ENCODE data around the gene JSRP1.

The JSRP1 gene, protein sequence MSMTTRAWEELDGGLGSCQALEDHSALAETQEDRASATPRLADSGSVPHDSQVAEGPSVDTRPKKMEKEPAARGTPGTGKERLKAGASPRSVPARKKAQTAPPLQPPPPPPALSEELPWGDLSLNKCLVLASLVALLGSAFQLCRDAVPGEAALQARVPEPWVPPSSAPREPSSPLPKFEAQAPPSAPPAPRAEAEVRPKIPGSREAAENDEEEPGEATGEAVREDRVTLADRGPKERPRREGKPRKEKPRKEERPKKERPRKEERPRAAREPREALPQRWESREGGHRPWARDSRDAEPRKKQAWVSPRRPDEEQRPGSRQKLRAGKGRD

DNA sequence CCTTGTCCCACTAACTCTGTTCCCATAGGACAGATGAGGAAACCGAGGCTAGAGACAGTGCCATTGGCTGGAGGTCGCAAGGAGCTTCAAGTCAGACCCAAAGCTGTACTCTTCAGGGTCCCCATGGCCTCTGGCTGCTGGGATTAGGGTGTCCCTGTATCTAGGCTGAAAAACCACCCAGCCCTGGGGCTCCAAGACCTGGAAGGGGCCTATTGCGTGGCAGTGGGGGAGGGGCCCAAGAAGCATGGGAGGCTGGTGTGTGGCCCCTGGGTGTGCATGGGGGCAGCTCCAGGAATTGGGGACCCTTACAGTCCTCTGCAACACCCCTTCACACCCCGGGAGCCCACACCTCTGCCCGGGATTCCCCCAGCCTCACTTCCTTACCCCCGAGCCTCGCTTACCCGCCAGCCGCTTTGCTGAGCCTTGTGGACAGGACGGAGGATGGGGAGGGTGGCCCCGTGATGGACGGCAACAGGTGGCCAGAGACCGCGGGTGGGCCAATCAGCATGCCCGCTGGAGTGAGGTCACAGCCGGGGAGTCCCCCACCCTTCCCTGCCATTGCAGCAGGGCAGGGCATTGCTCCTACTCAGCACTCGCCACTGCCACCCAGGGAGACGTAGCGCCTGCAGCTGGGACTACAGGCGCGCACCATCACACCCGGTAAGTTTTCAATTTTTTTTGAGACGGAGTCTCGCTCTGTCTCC is at the start of gene JSRP1:
Gene JSRP1, minus strand, starts transcription at position 436 of the 704 bp plus-strand sequence. CDS start 1,103 bp downstream, outside the sequence.
- DNase-seq (ENCODE audit: low spot score): no peak

DNA sequence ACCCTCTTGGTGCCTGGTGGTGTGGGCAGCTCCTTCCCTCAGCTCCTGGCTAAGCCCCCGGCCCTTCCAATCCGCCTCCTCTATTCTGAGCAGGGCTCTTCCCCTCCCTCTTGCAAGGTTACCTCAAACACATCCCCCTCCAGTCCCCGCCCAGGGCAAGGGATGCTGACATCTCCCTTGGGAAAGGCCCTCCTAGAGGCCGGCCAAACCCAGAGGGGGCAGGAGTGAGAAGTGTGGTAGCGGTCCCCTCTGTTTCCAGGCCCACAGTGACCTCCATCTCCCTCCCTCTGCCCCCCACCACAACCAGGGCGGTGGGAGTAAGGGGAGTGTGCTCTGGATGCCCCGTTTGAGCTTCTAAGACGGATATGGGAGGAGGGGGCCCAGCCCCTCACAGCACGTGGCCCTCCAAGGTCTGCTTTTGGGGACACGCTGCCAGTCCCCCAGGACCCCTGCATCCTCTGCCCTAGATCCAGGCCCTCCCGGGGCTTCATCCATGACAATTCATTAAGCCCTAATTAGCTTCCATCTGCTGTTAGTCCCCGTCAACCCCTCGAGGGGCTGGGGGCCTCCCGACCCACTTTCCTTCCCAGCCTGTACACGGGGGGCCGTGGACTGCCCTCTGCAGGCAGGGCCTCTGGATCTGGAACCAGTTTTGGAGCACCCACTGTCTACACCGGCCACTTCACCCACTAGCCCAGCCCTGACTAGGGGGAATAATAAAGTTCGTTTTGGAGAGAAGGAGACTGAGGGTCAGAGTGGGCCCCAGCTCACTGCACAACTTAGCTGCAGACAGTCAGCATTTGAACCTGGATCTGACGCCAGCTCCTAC is 49.4 kb upstream of the JSRP1 start:
- no peak for DNase-seq (ENCODE audit: low spot score)

DNA sequence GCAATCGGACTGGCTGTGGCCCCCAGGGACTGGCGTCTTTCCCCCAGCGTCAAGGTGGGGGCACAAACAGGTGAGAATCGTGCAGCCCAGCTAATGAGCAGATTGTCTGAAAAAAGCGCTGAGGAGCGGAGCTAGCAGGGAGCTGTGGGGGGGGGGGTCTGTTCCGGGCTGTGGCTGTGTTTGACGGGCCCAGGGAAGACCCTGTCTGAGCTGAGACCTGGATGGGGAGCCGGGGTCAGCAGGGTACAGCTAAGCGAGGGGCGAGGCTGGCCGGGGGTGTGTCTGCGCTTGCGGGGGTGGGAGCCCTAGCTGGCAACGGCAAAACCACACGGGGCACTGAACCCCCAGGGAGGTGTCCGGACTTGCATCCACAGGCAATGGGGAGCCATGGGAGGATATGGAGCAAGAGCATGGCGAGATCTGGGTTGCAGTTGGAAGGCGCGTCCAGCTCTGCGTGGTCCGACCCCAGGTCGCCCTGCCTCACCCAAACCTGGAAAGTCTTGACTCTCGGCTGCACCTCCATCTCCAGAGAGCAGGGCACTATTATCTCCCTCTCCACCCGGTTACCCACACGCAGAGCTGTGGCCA is 47.1 kb upstream of the JSRP1 start:
- no peak for DNase-seq (ENCODE audit: low spot score)

DNA sequence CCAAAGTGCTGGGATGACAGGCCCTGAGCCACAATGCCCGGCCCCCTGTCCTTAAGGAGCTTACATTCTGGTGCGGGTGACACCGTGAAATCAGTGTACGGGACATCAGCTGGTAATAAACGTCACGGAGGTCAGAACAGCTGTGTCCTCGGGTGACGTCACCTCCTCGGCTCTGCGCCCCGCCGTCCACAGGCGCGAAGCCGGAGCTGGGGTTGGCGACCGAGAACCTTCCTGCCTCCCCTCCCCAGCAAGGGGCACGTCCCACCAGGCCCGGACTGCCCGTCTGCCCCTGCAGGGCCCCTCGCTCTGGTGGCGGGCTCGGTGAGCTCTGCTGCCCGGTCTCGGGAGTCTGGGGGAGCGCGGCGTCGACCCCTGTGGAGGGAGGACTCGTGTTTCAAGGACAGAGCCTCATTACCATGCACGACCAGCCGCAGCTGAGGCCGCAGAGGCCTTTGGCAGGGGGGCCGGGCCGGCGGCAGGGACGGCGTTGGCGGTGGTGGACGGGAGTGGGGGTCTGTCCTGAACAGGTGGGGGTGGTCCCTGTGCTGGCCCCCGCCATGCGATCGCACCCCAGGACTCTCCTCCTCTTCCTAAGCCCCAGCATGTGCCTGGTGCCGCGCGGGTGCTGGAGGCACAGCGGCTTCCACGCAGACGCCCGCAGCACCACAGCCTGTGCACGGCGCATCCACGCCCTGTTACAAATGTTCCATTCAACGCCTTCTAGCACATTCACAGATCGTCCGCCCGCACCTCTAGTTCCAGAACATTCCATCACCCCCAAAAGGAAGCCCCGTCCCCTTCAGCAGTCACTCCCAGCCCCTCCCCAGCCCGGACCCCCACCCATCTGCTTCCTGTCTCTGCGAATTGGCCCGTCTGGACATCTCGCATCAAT is 46.3 kb upstream of the JSRP1 start:
- no peak for DNase-seq (ENCODE audit: low spot score)

DNA sequence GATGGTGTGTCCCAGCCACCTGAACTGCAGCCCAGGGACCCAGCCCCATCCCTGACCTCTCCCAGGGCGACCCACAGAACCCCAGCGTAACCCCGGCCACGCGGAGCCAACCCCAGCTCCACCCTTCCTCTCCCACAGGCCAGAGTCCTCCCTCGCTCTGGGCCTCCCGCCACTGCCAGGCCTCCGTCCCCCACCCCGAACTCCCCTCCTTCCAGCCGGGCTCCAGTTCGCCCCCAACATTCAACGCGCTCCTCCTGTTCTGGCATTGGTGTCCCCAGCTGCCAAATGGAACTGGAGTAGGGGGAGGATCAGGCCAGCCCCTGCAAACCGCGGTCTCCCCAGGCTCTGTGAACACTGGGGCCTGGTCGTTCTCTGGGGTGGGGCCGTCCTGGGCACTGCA is 44.3 kb upstream of the JSRP1 start:
- no peak for DNase-seq (ENCODE audit: low spot score)

DNA sequence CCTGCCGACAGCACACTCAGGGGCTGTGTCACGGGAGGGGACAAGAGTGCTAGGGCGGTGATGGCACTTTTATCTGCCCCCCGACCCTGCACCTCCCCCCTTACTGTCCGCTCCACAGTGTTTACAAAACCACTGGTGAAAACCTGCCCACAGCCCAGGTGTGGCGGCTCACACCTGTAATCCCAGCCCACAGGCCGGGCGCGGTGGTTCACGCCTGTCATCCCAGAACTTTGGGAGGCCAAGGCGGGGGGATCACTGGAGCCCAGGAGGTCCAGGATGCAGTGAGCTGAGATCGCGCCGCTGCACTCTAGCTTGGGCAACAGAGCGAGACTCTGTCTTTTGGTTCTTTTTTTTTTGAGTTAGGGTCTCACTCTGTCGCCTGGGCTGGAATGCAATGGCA is 39.9 kb upstream of the JSRP1 start:
- DNase-seq (ENCODE audit: low spot score): no peak

DNA sequence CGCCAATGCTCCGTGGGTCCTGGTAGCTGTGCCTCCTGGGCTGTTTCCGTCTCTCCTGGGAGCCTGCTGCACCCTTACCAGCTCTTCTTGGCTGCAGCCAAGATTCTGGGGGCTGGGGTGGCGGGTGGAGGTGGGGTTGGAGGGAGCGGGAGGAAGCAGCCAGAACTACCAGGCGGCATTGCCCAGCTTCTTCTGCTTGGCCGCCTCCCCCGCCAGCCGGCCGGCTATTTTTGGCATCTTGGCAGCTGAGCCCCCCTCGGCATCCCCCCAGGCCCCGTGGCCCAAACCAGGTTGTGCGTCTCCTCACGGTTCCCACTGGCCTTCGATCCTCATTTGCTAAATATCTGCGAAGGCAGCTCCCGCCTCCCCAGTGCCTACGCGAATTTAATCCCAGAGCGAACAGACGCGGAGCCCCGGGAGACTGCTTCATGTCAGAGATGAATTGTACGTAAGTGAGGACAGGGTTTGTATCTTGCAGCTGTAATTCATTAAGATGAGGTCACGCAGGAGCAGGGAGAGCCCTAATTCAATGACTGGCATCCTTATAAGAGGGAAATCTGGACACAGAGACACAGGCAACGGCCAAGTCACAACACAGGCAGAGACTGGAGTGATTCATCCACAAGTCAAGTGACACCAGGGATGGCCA is 38.6 kb upstream of the JSRP1 start:
- DNase-seq (ENCODE audit: low spot score): no peak

DNA sequence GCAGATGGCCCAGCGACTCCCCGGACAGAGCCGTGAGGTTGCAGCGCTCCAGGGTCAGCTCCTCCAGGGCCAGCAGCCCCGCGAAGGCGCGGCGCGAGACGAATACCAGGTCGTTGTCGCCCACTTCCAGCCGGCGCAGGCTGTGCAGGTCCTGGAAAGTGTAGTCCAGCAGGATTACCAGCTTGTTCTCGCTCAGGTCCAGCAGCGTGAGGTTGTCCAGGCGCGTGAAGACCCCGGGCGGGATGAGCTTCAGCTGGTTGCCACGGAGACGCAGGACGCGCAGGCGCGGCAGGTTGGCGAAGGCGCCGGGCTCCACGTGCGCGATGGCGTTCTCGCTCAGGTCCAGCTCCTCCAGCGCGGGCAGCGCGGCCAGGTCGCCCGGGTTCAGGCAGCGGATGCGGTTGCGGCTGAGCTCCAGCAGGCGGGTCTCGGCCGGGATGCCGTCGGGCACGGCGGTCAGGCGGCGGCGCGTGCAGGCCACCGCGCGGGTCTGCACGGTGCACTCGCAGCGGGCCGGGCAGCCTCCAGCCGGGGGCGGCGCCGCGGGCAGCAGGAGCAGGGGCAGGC is 35.1 kb upstream of the JSRP1 start:
- no peak for DNase-seq (ENCODE audit: low spot score)

DNA sequence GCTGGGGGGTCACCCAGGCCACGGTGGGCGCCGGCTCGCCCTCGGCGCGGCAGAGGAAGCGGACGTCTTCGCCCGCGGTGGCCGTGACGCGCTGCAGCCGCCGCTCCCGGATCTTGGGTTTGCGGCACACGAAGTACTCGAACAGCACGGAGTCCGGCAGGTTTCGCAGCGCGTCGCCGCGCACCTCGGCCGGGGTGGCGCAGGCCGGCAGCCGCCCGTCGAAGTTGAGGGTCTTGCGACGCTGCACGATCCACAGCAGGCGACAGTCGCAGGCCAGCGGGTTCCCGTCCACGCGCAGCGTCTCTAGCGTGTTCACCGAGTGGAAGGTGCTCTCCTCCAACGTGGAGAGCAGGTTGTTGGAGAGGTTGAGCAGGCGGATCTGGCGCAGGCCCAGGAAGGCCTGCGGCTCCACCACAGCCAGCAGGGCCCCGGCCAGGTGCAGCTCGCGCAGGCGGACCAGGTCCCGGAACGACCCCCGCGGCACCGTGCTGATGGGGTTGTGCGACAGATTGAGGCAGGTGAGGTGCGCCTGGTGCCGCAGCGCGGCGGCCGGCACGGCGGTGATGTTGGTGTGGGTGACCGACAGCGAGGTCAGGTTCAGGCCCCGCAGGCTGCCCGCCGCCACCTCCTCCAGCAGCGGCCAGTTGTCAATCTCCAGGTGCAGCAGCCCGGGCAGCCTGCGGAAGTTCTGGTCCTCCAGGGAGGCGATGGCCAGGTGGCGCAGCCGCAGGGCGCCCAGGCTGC is 34.4 kb upstream of the JSRP1 start:
- no peak for DNase-seq (ENCODE audit: low spot score)

DNA sequence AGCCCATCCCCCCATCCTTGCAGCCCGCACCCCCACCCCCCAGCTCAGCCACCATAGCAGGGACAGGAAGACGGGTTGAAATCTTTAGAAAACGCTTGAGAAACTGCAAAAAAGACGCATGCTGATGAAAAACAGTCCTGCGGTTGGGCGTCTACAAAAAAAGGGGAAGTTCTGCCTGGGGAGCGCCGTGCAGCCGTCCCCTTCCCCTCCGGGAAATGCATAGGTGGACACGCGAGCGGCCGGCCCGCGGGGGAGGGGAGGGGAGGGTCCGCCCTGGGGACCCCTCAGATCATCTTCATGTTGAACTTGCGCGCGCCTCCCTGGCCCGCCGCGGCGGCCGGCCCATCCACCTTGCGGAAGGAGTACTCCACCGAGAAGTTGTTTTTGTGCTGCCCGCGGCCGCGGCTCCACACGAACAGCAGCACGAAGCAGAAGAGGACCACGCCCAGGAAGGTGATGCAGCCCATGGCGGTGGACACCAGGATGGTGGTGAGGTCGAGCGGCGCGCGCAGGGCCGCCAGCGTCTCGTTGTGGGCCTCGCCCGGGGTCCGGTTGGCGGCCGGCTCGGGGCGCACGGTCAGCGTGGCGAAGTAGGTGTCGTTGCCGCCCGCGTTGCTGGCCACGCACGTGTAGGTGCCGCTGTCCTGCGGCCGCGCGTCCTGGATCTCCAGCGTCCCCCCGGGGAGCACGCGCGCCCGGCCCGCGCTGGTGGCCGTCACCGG is 33.7 kb upstream of the JSRP1 start:
- DNase-seq (ENCODE audit: low spot score): no peak

DNA sequence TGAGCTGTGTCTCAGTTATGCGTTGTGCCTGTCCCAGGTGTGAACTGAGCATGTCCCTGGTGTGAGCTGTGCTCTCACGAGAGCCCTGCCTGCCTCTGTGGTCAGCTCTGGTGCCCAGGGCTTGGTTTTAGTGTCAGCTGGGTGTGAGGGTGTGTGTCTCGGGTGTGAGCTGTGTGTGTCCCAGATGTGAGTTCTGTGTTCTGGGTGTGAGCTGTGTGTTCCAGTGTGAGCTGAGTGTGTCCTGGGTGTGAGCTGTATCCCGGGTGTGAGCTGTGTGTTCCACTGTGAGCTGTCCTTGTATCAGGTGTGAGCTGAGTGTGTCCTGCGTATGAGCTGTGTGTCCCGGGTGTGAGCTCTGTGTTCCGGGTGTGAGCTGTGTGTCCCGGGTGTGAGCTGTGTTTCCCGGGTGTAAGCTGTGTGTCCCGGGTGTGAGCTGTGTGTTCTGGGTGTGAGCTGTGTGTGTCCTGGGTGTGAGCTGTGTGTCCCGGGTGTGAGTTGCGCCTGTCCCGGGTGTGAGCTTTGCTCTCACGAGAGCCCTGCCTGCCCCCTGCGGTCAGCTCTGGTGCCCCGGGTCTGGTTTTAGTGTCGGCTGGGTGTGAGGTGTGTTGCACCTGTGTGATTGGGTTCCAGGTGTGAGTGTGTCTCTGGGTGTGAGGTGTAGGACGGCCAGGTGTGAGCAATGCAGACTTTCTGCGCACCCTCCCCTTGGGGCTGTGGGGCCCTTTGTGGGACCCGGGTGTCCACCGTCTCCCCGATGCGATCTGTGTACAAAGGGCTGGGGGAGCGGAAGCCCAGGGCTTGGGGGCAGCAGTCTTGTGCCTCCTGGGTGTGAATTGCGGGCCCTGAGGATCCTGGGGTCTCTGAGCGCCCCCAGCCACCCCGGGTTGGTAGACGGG is 32.8 kb upstream of the JSRP1 start:
- no peak for DNase-seq (ENCODE audit: low spot score)

DNA sequence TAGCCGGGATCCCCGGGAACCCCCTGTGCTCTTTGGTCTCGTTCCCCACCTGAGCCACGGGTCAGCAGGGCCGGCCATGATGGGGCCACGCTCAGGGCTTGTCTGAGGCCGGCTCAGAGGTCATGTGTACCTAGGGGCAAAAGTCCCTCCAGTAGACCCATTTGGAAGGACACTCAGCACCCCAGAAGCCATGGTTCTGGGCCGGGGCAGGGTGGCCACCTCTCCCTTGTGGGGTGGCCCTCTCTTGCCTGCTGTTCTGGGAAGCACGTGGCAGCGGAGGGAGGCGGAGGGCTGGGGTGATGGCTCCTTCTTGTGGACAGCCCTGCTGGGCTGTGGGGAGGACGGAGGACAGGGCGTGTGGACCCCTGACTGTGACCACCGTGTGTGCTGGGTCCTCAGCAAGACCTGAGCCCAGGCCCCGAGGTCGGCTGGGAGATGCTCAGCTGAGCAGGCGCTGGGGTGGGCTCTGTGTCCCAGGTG is 32.2 kb upstream of the JSRP1 start:
- no peak for DNase-seq (ENCODE audit: low spot score)

DNA sequence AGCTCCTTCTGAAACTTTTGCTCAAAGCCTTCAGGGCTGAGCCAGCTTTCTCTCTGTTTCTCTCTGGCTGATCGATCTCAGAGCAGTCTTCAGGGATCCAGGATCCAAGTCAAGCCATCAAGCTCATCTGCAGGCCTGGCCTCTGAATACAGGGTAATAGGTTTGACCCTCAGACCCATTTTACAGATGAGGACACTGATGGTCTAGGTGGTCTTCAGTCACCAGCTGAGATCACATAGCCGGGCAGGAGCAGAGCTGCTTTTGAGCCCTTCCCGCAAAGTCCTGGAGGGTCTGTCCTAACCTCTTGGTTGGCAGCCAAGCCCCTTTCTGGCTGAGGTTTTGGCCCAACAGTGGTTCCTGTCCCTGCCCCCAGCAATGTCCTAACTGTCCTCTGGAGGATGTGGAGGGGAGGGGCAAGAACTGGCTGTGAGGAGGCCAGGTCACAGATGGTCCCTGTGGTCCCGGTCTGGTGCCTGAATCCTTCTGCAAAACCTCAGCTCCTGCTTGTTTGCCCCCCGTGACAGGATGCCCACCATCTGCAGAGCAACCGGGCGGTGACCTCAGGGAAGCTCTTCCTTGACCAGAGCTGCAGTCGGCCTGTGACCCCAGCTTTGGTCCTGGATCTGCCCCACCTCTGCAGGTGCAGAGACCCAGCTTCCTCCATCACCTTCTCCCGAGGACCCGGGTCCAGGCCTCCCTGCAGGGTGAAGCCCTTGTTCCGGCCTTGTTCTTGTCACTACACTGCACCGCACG is 31.5 kb upstream of the JSRP1 start:
- DNase-seq (ENCODE audit: low spot score): no peak

DNA sequence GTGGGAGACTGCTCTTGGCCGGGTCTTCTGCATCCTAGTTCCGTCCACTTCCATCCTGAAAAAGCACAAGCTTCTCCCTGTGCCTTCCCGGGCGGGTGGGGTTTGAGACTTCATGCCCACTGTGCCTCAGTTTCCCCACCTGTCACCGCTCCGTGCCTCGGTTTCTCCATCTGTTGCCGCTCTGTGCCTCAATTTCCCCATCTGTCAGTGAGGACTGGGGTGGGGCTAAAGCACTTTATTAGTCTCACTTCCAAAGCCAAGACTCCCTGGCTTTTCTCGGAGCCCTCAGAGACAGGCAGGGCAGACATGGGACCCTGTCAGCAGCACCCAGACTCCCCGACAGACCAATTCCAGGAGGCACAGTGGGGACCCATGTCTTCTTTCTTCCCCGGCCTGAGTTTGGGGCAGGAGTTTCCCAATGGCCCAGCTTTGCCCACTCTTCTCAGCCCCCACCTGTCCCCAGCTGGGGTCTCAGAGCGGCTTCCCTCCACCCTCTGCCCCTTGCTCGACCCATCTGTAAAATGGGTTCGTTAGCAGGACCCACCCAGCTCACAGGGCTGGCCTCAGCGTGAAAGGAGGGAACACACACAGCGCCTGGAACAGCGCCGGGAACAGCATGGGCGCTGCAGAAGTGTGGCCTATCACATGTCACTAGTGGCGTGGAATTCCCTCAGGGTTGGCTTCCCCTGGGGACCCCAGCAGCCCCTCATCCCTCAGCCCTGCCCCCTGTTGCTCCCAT is 30.4 kb upstream of the JSRP1 start:
- no peak for DNase-seq (ENCODE audit: low spot score)

DNA sequence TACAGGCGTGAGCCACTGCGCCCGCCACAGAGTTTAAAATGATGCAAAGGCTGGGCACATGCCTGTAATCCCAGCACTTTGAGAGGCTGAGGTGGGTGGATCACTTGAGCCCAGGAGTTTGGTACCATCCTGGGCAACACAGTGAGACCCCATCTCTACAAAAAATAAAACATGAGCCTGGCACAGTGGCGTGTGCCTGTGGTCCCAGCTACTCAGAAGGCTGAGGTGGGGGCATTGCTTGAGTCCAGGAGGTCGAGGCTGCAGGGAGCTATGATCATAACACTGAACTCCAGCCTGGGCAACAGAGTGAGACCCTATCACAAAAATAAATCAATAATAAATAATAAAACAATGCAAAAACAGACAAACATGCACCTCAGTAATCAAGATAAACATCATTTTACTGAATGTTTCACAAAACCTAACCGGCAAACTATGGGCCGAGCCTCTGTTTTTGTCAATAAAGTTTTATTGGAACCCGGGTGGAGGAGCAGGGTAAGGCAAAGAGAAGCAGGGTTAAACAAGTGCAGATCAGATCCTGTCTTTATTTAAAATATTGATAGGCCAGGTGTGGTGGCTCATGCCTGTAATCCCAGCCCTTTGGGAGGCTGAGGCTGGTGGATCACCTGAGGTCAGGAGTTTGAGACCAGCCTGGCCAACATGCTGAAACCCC is 27.8 kb upstream of the JSRP1 start:
- DNase-seq (ENCODE audit: low spot score): no peak

DNA sequence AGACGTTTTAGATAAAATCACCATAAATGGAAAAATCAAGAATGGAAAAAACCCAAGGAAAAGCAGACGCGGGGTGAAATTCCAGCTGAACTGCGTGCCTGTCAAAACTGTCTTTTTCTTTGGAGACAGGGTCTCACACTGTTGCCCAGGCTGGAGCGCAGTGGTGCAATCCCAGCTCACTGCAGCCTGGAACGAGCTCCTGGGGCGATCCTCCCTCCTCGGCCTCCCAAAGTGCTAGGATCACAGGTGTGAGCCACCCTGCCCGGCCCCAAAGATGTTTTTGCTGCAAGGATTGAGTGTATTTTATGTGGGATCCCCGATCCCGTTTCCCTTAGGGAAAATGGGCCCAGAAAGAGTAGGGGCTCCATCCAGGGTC is 26.6 kb upstream of the JSRP1 start:
- no peak for DNase-seq (ENCODE audit: low spot score)
